Testis (tissue), 3 donors: ENCODE results near the gene DMD. TPM values are rescaled to one million over a fixed set of nuclear protein-coding genes. Genes with fewer than 3 reads are reported as not detected.

Experiments used
- DNase-seq: peaks from one replicate; pipeline ENCODE4 v3.0.0-alpha.2; 2019
- H3K27ac ChIP-seq, 2 donors: fragments of 200-600 bp; sonication (generic); one replicate each; pipeline ENCODE4 v1.5.1; 2019
- H3K27me3 ChIP-seq: fragments of 200-600 bp; sonication (generic); one replicate; pipeline ENCODE4 v1.5.1; 2019
- H3K36me3 ChIP-seq: fragments of 200-600 bp; sonication (generic); one replicate; pipeline ENCODE4 v1.5.1; 2017; ENCODE audit warnings: low read depth; ENCODE audit errors: missing control alignments
- H3K4me1 ChIP-seq: fragments of 200-600 bp; sonication (generic); one replicate; pipeline ENCODE4 v1.5.1; 2019
- H3K4me3 ChIP-seq, 2 donors: fragments of 200-600 bp; sonication (generic); one replicate each; pipeline ENCODE4 v1.5.1; 2017 to 2019
- H3K9me3 ChIP-seq: fragments of 200-600 bp; sonication (generic); one replicate; pipeline ENCODE4 v1.5.1; 2017
- POLR2A ChIP-seq: fragments of 450-650 bp; IDR thresholded peaks from one replicate; pipeline ENCODE4 v1.6.1; 2017; ENCODE audit warnings: antibody characterized with exemption, mild to moderate bottlenecking, moderate library complexity
- WGBS, 2 donors: methylation state at CpG; one replicate each; pipeline ENCODE4 v1.1.5; 2018; 5-methylcytosine and 5-hydroxymethylcytosine counted together
- intact Hi-C: fragments of 100-400 bp; cut with DNase I; formaldehyde crosslinking; loops from one replicate; pipeline ENCODE4 v1.15.1; 2023; ENCODE audit warnings: low total_unique reads
- polyA plus RNA-seq: library from polyadenylated mRNA; stranded (reverse); fragments of 350-450 nt; fragmentation: Illumina TruSeq; extraction: RNeasy Lipid Tissue Mini Kit (QIAGEN cat#74804); gene quantifications from one replicate; pipeline ENCODE4 v1.2.3, GENCODE V29; 2014; ENCODE audit warnings: low read depth, low replicate concordance; ENCODE audit not compliant: insufficient read depth
- total RNA-seq, 2 donors: library from RNA; depleted of rRNA; stranded (reverse); fragments of >200 nt; gene quantifications; one replicate each; pipeline ENCODE4 v1.2.3, GENCODE V29; 2016
- TF ChIP-seq, protein P1 (sequence below), 3 experiments: fragments of 450-650 bp in 2 of 3; fragments of 200-600 bp in 1 of 3; sonication (generic) in 1 of 3; IDR thresholded peaks; one replicate each; pipeline ENCODE4 v1.5.1; 2016 to 2019; ENCODE audit warnings: antibody characterized with exemption in 3 of 3, mild to moderate bottlenecking in 2 of 3, moderate library complexity in 1 of 3

Gene DMD
- total and polyA plus RNA-seq, 3 donors from 2014 or later, result 11.3 to 34.1 (median 24.2) TPM

DNA sequence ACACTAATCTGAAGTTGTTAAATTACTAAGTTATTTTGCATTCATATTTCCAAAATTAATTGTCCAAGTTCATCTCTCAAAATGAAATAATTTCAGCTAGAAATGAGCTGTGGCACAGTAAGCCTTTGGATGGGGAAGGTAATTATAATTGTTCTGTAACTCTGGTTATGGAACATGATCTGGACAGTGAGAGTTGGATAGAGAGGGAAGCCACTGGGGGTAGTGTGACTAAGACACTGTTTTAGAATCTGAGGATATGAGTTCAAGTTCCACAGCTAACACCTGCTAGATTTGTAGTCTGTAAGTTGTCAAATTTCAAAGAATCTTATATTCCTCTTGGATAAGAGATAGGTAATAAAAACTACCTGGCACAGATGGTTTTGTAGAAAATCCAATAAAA lies 49.5 kb downstream of the DMD start:
- no peak for TF ChIP-seq POLR2A
- TF ChIP-seq, protein P1, sequence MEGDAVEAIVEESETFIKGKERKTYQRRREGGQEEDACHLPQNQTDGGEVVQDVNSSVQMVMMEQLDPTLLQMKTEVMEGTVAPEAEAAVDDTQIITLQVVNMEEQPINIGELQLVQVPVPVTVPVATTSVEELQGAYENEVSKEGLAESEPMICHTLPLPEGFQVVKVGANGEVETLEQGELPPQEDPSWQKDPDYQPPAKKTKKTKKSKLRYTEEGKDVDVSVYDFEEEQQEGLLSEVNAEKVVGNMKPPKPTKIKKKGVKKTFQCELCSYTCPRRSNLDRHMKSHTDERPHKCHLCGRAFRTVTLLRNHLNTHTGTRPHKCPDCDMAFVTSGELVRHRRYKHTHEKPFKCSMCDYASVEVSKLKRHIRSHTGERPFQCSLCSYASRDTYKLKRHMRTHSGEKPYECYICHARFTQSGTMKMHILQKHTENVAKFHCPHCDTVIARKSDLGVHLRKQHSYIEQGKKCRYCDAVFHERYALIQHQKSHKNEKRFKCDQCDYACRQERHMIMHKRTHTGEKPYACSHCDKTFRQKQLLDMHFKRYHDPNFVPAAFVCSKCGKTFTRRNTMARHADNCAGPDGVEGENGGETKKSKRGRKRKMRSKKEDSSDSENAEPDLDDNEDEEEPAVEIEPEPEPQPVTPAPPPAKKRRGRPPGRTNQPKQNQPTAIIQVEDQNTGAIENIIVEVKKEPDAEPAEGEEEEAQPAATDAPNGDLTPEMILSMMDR (IDR thresholded peaks at IDR 0.05), result no peak
- no peak overlapping the region for H3K27ac ChIP-seq
- H3K36me3 ChIP-seq, result no peaks in the 10 kb centered on the region
- intact Hi-C loops, result no loop called here
- no peaks in the 10 kb centered on the region for H3K4me1 ChIP-seq
- no peak for DNase-seq
- H3K4me3 ChIP-seq, result no peak overlapping the region
- H3K9me3 ChIP-seq, result no peaks in the 10 kb centered on the region
- H3K27me3 ChIP-seq, result no peaks in the 10 kb centered on the region

DNA sequence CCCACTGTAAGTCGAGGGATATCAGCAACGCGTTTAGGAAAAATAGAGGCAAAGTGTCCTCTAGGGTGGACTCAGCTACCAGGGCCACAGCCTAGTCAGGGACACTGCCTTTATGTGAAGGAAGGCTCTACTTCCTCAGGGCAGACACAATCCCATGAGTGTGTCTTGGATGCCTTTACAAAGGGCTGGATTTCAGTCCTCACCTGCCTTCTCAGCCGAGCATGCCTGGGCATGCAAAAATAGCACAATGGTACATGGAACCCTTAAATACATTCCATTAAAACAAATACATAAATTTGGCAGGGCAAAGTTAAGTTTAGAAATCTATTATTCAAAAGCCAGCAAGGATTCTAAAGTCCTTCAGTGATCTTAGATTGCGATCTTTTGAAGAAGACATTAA lies 51.1 kb downstream of the DMD start:
- H3K4me1 ChIP-seq, result no peaks in the 10 kb centered on the region
- TF ChIP-seq POLR2A, result no peak
- H3K9me3 ChIP-seq, result no peaks in the 10 kb centered on the region
- H3K27ac ChIP-seq, result no peak overlapping the region
- H3K36me3 ChIP-seq, result no peaks in the 10 kb centered on the region
- no peak overlapping the region for H3K4me3 ChIP-seq
- no peaks in the 10 kb centered on the region for H3K27me3 ChIP-seq
- intact Hi-C loops, result no loop called here
- 95 to 99% methylated on average over 5 of the region's 5 CpGs for whole genome bisulfite sequencing, 2 donors
- no peak for DNase-seq

DNA sequence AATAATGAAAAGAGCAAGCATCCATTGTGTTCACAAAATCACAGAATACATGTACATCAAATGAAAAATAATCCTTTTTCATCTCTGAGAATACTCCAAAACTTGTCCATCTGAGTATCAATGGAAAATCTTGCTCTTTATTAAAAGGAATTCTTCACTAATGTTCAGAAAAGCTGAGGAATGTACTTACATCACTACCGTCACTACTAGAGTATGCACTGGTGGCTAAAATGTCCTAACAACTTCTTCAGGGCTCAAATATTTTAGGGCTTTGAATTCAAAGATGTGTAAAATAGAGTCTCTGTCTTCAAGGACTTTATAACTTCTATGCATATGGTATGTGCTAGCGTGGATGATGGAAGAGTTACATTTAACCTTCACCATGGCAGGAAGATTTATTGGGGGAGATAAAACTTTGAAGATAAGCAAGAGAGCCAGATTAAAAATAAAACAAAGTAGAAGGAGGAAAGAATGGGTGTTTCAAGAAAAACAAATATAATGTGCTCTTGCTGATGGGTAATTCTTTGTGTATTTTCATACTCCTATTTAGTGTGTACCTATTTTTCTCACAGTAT lies 55.1 kb downstream of the DMD start:
- H3K27me3 ChIP-seq, result no peaks in the 10 kb centered on the region
- H3K27ac ChIP-seq, result no peak overlapping the region
- H3K4me1 ChIP-seq, result no peaks in the 10 kb centered on the region
- WGBS, 2 donors, result 36 to 61% methylated on average over 2 of the region's 2 CpGs
- no peak overlapping the region for H3K4me3 ChIP-seq
- intact Hi-C loops, result no loop called here
- no peaks in the 10 kb centered on the region for H3K36me3 ChIP-seq
- DNase-seq, result no peak
- H3K9me3 ChIP-seq, result no peaks in the 10 kb centered on the region
- TF ChIP-seq, protein P1 (IDR thresholded peaks at IDR 0.05), result no peak
- no peak for TF ChIP-seq POLR2A

DNA sequence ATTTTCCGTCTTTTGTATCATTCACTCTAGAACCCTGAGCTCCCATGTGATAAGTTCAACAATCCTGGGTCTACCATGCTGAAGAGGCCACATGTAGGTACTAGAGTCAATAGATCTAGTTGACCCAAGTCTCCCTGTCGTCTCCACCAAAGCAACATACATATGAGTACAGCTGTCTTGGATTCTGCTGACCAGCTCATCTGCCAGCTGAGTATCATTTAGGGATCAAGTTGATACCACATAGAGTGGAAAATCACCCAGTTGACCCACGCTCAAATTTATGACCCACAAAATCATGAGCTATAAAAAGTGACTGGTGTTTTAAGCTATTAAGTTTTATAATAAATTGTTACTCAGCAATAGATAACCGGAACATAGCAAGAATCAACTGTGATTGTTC lies 61.8 kb downstream of the DMD start:
- no peaks in the 10 kb centered on the region for H3K27me3 ChIP-seq
- WGBS, 2 donors, result 90 to 96% methylated on average over 4 of the region's 4 CpGs
- no peak overlapping the region for H3K27ac ChIP-seq
- intact Hi-C loops, result no loop called here
- TF ChIP-seq, protein P1 (IDR thresholded peaks at IDR 0.05), result no peak
- TF ChIP-seq POLR2A, result no peak
- no peak for DNase-seq
- no peaks in the 10 kb centered on the region for H3K36me3 ChIP-seq
- no peak overlapping the region for H3K4me3 ChIP-seq
- no peaks in the 10 kb centered on the region for H3K4me1 ChIP-seq
- no peaks in the 10 kb centered on the region for H3K9me3 ChIP-seq

DNA sequence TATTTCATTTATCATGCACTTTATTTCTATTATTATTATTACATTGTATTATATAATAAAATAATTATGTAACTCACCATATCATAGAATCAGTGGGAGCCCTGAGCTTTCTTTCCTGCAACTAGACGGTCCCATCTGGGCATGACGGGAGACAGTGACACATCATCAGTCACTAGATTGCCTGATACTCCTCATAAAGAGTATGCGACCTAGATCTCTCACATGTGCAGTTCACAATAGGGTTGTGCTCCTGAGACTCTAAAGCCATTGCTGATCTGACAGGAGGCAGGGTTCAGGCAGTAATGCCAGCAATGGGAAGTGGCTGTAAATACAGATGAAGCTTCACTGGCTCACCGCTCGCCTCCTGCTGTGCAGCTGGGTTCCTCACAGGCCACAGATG lies 62.3 kb downstream of the DMD start:
- TF ChIP-seq, protein P1 (IDR thresholded peaks at IDR 0.05), result no peak
- no peak for TF ChIP-seq POLR2A
- Histone ChIP-seq H3K4me3 (no peak overlapping the region), H3K27me3 (no peaks in the 10 kb centered on the region), H3K9me3 (no peaks in the 10 kb centered on the region), H3K36me3 (no peaks in the 10 kb centered on the region), H3K27ac (no peak overlapping the region), H3K4me1 (no peaks in the 10 kb centered on the region)
- DNase-seq, result no peak
- intact Hi-C loops, result no loop called here
- WGBS, 2 donors, result 89 to 94% methylated on average over 3 of the region's 5 CpGs
